Measurements from ENCODE around the gene MMP24OS.

DNA sequence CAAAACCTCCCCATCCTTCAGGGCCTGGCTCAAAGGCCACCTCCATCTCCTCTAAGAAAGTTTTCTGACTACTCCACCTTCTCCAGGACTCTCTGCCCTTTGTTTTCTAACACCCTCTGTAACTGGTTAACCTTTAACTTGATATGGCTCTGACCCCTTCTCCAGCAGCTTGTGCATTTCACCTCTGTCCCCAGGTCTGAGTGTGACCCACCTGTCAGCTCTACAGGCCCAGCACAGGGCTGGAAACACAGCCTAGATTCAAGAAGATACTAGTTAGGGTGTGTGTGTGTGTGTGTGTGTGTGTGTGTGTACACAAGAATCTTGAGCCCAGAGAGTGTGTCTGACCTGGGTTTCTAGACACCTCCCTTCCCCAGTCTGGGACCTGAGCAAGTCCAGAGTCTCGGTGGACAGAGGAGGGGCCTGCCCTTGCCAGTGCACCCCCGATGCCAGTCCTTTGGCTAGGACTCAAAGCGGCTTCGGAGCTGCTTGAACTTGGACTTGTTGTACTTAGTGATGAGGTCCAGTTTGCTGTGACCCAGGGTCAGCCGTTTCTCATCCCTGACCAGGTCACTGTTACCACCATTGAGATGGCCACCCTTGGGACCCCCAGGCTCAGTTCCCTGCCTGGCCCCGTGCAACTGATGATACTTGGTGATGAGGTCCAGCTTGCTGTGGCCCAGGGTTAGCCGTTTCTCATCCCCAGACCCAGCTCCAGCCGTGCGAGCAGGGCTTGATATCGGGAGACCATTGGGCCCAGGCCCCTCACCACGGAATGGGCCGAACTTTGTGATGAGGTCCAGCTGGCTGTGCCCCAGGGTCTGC, 8.4 kb upstream of the MMP24OS start:
- TF ChIP-seq, protein P1, sequence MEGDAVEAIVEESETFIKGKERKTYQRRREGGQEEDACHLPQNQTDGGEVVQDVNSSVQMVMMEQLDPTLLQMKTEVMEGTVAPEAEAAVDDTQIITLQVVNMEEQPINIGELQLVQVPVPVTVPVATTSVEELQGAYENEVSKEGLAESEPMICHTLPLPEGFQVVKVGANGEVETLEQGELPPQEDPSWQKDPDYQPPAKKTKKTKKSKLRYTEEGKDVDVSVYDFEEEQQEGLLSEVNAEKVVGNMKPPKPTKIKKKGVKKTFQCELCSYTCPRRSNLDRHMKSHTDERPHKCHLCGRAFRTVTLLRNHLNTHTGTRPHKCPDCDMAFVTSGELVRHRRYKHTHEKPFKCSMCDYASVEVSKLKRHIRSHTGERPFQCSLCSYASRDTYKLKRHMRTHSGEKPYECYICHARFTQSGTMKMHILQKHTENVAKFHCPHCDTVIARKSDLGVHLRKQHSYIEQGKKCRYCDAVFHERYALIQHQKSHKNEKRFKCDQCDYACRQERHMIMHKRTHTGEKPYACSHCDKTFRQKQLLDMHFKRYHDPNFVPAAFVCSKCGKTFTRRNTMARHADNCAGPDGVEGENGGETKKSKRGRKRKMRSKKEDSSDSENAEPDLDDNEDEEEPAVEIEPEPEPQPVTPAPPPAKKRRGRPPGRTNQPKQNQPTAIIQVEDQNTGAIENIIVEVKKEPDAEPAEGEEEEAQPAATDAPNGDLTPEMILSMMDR (IDR thresholded peaks at IDR 0.05; ENCODE audit: low read depth, low read length, missing input control) = no peak
- peak; percentile 85 for TF ChIP-seq RXRA (IDR thresholded peaks at IDR 0.05)
- no peak for TF ChIP-seq RAD21 (IDR thresholded peaks at IDR 0.05)
